Activated B cell treated with CpG ODN at 0.5 μM for 24 hours (primary cell): ENCODE measurements around the gene IFNL1. TPM values are rescaled to one million over a fixed set of nuclear protein-coding genes. Genes with fewer than 3 reads are reported as not detected.

ENCODE experiments used
- ATAC-seq: fragments of 200-7000 bp; cut with Tn5 transposase; one replicate; pipeline ENCODE4 v1.10.0; 2021; ENCODE audit warnings: low read depth, mild to moderate bottlenecking, moderate library complexity
- CTCF ChIA-PET: fragments of 350-600 bp; sonication (Branson Sonifier 250); formaldehyde crosslinking; loops from one replicate; lab custom pipeline; 2021; ENCODE audit warnings: antibody characterized with exemption; lab: Charles Lee
- POLR2A ChIA-PET: fragments of 350-600 bp; sonication (Branson Sonifier 250); formaldehyde crosslinking; loops from one replicate; lab custom pipeline; 2021; ENCODE audit warnings: antibody characterized with exemption; lab: Charles Lee
- DNase-seq: peaks from one replicate; pipeline ENCODE4 v3.0.0; 2022
- H3K27ac Mint-ChIP-seq: one replicate; pipeline ENCODE4 v1.8.0; 2020; ENCODE audit warnings: mixed read lengths
- H3K27me3 Mint-ChIP-seq: one replicate; pipeline ENCODE4 v1.8.0; 2021; ENCODE audit warnings: mixed read lengths
- H3K36me3 Mint-ChIP-seq: one replicate; pipeline ENCODE4 v1.8.0; 2021; ENCODE audit warnings: low read depth, mixed read lengths
- H3K4me1 Mint-ChIP-seq: one replicate; pipeline ENCODE4 v1.8.0; 2021; ENCODE audit warnings: mixed read lengths
- H3K4me3 Mint-ChIP-seq: one replicate; pipeline ENCODE4 v1.8.0; 2020; ENCODE audit warnings: mild to moderate bottlenecking, mixed read lengths
- H3K9me3 Mint-ChIP-seq: one replicate; pipeline ENCODE4 v1.8.0; 2020; ENCODE audit warnings: mixed read lengths
- intact Hi-C: fragments of 100-400 bp; cut with micrococcal nuclease; formaldehyde crosslinking; loops from one replicate; pipeline ENCODE4 v1.15.1; 2024
- total RNA-seq: library from RNA; stranded (reverse); gene quantifications from 2 replicates; pipeline ENCODE4 v1.2.3, GENCODE V29; 2022
- TF ChIP-seq, protein P1 (sequence below): fragments of 200-600 bp; IDR thresholded peaks from one replicate; pipeline ENCODE4 v1.8.0; 2022; ENCODE audit warnings: antibody characterized with exemption, mild to moderate bottlenecking

IFNL1 gene
- total RNA-seq, 1 donor from 2014 or later: not detected

DNA sequence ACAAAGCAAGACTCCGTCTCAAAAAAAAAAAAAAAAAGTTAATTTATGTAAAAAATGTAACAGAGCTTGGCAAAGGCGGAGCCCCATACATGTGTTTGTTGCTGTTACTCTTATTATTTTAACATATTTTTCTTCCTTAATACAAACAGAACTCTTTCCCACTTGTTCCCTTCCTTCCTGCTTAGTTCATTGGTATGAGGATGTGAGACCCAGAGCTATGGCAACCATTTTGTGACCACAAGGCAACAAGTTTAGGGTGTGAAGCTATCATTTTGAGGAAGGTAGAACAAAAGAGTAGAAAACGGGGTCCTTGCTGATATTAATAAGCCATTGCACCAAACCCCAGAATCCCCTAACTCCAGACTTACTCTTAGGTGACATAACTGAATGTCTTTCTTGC, 5.4 kb downstream of the IFNL1 start:
- H3K9me3 Mint-ChIP-seq: no peaks in the 10 kb centered on the region
- ATAC-seq: no peak
- intact Hi-C loops: no loop called here
- H3K27ac Mint-ChIP-seq: no peak overlapping the region
- H3K36me3 Mint-ChIP-seq: no peaks in the 10 kb centered on the region
- CTCF ChIA-PET: no interaction called here
- POLR2A ChIA-PET: no interaction called here
- no peak for DNase-seq
- no peaks in the 10 kb centered on the region for H3K4me1 Mint-ChIP-seq
- no peak overlapping the region for H3K4me3 Mint-ChIP-seq
- TF ChIP-seq, protein P1, sequence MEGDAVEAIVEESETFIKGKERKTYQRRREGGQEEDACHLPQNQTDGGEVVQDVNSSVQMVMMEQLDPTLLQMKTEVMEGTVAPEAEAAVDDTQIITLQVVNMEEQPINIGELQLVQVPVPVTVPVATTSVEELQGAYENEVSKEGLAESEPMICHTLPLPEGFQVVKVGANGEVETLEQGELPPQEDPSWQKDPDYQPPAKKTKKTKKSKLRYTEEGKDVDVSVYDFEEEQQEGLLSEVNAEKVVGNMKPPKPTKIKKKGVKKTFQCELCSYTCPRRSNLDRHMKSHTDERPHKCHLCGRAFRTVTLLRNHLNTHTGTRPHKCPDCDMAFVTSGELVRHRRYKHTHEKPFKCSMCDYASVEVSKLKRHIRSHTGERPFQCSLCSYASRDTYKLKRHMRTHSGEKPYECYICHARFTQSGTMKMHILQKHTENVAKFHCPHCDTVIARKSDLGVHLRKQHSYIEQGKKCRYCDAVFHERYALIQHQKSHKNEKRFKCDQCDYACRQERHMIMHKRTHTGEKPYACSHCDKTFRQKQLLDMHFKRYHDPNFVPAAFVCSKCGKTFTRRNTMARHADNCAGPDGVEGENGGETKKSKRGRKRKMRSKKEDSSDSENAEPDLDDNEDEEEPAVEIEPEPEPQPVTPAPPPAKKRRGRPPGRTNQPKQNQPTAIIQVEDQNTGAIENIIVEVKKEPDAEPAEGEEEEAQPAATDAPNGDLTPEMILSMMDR: no peak
- H3K27me3 Mint-ChIP-seq: peaks cover 17% of the 10 kb centered on the region

DNA sequence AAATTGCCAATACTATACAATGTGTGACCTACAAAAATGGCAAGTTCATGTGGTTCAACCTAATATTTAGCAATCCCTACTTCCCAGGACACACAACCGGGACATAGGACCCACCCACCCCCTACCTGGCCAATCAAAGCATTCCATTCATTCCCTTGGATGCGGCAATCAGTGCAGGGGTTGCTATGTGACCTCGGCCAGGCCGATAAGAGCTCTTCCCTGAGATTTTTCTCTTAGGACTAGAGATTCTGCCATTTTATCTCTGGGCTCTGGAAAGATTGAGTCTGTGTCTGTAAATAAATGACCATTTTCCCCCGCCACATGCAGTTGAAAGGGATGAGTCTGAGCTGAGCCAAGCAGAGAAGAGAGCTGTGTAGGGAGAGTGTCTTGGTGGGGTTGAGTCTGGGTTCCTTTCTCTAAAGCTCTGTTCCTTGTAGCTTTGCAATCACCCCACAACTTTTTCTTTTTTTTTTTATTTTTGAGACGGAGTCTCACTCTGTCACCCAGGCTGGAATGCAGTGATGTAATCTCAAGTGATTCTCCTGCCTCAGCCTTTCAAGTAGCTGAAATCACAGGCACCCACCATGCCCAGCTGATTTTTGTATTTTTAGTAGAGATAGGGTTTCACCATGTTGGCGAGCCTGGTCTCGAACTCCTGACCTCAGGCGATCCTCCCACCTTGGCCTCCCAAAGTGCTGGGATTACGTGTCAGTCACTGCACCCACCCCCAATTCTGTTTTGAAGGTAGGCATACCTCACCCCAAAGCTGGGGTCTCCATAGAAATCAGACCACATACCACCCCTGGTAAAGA, 7.4 kb downstream of the IFNL1 start:
- ATAC-seq (no peak), DNase-seq (no peak)
- POLR2A ChIA-PET: no interaction called here
- Mint-ChIP-seq H3K9me3 (no peaks in the 10 kb centered on the region), H3K4me3 (no peak overlapping the region), H3K36me3 (peaks cover 3% of the 10 kb centered on the region), H3K4me1 (no peaks in the 10 kb centered on the region), H3K27me3 (peaks cover 7% of the 10 kb centered on the region), H3K27ac (no peak overlapping the region)
- TF ChIP-seq, protein P1: no peak
- intact Hi-C loops: no loop called here
- CTCF ChIA-PET: interaction anchor here (0.6 kb wide), 1 partner anchor 196 kb away, joined by 3 read pairs; no protein-coding TSS in a partner anchor

DNA sequence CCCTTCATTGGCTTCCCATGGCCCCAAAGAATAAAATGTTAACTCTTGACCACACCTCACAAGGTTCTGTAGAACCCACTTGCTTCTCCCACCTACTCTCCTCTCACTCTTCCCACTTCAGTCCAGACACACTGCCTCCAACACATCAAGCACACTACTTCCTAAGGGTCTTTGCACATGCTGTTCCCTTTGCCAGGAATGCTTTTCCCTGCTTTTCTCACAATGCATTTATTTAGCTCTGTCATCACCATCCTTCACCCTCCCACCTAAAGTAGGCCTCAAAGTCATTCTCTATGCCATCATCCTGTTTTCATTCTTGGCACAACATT, 7.9 kb downstream of the IFNL1 start:
- H3K9me3 Mint-ChIP-seq: no peaks in the 10 kb centered on the region
- DNase-seq (no peak), ATAC-seq (no peak)
- H3K27me3 Mint-ChIP-seq: peaks cover 7% of the 10 kb centered on the region
- H3K4me3 Mint-ChIP-seq: no peak overlapping the region
- no peak overlapping the region for H3K27ac Mint-ChIP-seq
- TF ChIP-seq, protein P1: no peak
- intact Hi-C loops: no loop called here
- H3K4me1 Mint-ChIP-seq: no peaks in the 10 kb centered on the region
- ChIA-PET POLR2A (no interaction called here), CTCF (no interaction called here)
- H3K36me3 Mint-ChIP-seq: peaks cover 3% of the 10 kb centered on the region

DNA sequence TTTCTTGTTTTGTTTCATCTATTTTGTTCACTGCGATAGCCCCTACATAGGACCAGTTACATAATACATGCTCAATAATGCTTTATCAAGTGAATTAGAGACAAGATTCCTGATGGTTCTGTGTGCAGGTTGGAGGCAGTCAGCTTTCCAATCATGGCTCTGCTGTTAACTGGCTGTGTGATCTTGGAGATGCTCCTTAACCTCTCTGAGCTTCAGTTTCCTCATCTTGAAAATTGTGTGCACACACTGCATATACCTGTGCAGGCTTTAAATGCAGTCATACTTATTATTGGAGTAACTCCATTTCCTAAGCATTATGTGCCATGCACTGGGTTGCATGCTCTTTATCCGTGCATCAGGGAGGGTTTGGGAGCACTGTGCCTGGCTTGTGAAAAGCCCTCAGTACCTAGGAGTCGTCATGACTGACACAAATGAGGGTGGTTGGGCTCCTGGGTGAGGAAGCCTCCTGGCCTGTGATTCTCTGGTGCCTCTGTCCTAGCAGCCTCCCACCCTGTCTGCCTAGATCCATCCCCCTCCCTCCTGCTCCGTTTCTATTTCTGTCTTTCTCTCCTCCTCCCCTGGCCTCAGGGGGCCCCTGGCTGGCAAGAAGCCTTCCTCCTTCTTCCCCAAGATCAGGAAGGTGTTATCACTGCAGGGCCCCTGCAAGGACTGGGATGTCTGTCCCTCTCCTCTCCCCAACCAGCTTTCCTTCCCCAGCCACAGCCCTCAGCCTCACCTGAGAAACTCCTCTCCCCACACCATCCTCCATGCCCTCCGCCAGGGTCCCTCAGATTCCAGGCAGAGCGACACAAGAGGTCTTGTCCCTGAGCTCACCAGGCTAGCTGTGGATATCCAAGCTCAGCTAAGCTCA, 8.7 kb downstream of the IFNL1 start:
- peaks cover 7% of the 10 kb centered on the region for H3K27me3 Mint-ChIP-seq
- ChIA-PET POLR2A (no interaction called here), CTCF (no interaction called here)
- no peaks in the 10 kb centered on the region for H3K9me3 Mint-ChIP-seq
- H3K27ac Mint-ChIP-seq: no peak overlapping the region
- H3K36me3 Mint-ChIP-seq: peaks cover 3% of the 10 kb centered on the region
- ATAC-seq (no peak), DNase-seq (no peak)
- H3K4me1 Mint-ChIP-seq: no peaks in the 10 kb centered on the region
- intact Hi-C loops: no loop called here
- TF ChIP-seq, protein P1: no peak
- no peak overlapping the region for H3K4me3 Mint-ChIP-seq

DNA sequence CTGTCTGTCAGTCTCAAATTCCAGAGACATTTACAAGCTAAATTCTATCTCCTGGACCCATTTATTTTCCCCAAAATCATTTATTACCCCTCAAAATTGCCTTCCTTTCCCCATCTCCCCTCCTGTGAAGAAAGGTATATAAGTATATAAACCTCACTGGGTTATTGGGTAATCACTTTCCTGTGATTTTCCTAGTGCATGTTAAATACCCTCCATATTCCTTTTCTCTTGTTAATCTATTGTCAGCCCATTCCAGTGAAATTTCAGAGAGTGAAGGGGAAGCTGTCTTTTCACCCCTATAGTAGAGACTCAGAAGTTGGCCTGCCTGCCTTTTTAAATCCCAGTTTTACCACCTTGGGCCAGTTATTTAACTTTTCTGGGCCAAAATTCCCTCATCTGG, 9.9 kb downstream of the IFNL1 start:
- H3K9me3 Mint-ChIP-seq: no peaks in the 10 kb centered on the region
- ATAC-seq: no peak
- CTCF ChIA-PET: no interaction called here
- intact Hi-C loops: no loop called here
- no peak for DNase-seq
- POLR2A ChIA-PET: interaction anchor here (0.5 kb wide), 1 partner anchor 231 kb away, joined by 3 read pairs; no protein-coding TSS in a partner anchor
- no peak overlapping the region for H3K4me3 Mint-ChIP-seq
- no peaks in the 10 kb centered on the region for H3K4me1 Mint-ChIP-seq
- TF ChIP-seq, protein P1: no peak
- H3K36me3 Mint-ChIP-seq: peaks cover 3% of the 10 kb centered on the region
- H3K27ac Mint-ChIP-seq: no peak overlapping the region
- peaks cover 7% of the 10 kb centered on the region for H3K27me3 Mint-ChIP-seq
